Loucy (cell line): Measurements from ENCODE around the gene POLD1.

ENCODE experiments used
- H2AFZ ChIP-seq: fragments of 200-600 bp; sonication (generic); 2 replicates; pipeline ENCODE4 v1.6.0; 2016; ENCODE audit warnings: antibody characterized with exemption, mild to moderate bottlenecking, low read length, moderate library complexity
- H3F3A ChIP-seq: fragments of 200-600 bp; 2 replicates; pipeline ENCODE4 v1.6.0; 2016; ENCODE audit warnings: antibody characterized with exemption, low read depth, mild to moderate bottlenecking
- H3K27me3 ChIP-seq: fragments of 200-600 bp; sonication (generic); 2 replicates; pipeline ENCODE4 v1.6.1; 2014; ENCODE audit warnings: low read length, mild to moderate bottlenecking; ENCODE audit not compliant: insufficient read depth, poor library complexity, severe bottlenecking
- H3K36me3 ChIP-seq: fragments of 200-600 bp; sonication (generic); 2 replicates; pipeline ENCODE4 v1.6.1; 2016; ENCODE audit warnings: low read length; ENCODE audit not compliant: insufficient read depth
- H3K4me1 ChIP-seq: fragments of 200-600 bp; sonication (generic); 2 replicates; pipeline ENCODE4 v1.5.1; 2014; ENCODE audit warnings: low read length, mild to moderate bottlenecking; ENCODE audit not compliant: insufficient read depth, poor library complexity, severe bottlenecking
- H3K4me2 ChIP-seq: fragments of 200-600 bp; sonication (generic); 2 replicates; pipeline ENCODE4 v1.6.0; 2014; ENCODE audit warnings: antibody characterized with exemption, low read length, low read depth, mild to moderate bottlenecking; ENCODE audit not compliant: poor library complexity, severe bottlenecking
- H3K4me3 ChIP-seq: fragments of 200-600 bp; sonication (generic); 2 replicates; pipeline ENCODE4 v1.5.1; 2014; ENCODE audit warnings: low read length, mild to moderate bottlenecking, mixed read lengths; ENCODE audit not compliant: poor library complexity, severe bottlenecking
- H3K79me2 ChIP-seq: fragments of 200-600 bp; sonication (generic); 2 replicates; pipeline ENCODE4 v1.6.1; 2014; ENCODE audit warnings: low read length; ENCODE audit not compliant: insufficient read depth
- H3K9ac ChIP-seq: fragments of 200-600 bp; sonication (generic); 2 replicates; pipeline ENCODE4 v1.6.0; 2014; ENCODE audit warnings: mild to moderate bottlenecking, low read depth, low read length, moderate library complexity; ENCODE audit not compliant: poor library complexity, severe bottlenecking
- H3K9me2 ChIP-seq: fragments of 200-600 bp; sonication (generic); replicated peaks from 2 replicates; pipeline ENCODE4 v1.6.1; 2016; ENCODE audit warnings: low read depth, low read length, mixed read lengths
- H3K9me3 ChIP-seq: fragments of 200-600 bp; sonication (generic); 2 replicates; pipeline ENCODE4 v1.6.1; 2014; ENCODE audit warnings: mild to moderate bottlenecking, antibody characterized with exemption, low read length, low read depth; ENCODE audit not compliant: insufficient read depth
- H4K20me1 ChIP-seq: fragments of 200-600 bp; sonication (generic); 2 replicates; pipeline ENCODE4 v1.6.0; 2014; ENCODE audit warnings: antibody characterized with exemption, low read length, mild to moderate bottlenecking; ENCODE audit not compliant: insufficient read depth, poor library complexity, severe bottlenecking
- EZH2phosphoT487 ChIP-seq: fragments of 200-600 bp; IDR thresholded peaks from 2 replicates; pipeline ENCODE4 v1.6.1; 2018; ENCODE audit warnings: antibody characterized with exemption, mild to moderate bottlenecking, moderate library complexity, borderline replicate concordance
- TF ChIP-seq, protein P1 (sequence below): fragments of 200-600 bp; sonication (generic); conservative IDR thresholded peaks from 2 replicates; pipeline ENCODE4 v1.5.1; 2014; ENCODE audit warnings: mild to moderate bottlenecking, antibody characterized with exemption, low read length

Gene POLD1

DNA sequence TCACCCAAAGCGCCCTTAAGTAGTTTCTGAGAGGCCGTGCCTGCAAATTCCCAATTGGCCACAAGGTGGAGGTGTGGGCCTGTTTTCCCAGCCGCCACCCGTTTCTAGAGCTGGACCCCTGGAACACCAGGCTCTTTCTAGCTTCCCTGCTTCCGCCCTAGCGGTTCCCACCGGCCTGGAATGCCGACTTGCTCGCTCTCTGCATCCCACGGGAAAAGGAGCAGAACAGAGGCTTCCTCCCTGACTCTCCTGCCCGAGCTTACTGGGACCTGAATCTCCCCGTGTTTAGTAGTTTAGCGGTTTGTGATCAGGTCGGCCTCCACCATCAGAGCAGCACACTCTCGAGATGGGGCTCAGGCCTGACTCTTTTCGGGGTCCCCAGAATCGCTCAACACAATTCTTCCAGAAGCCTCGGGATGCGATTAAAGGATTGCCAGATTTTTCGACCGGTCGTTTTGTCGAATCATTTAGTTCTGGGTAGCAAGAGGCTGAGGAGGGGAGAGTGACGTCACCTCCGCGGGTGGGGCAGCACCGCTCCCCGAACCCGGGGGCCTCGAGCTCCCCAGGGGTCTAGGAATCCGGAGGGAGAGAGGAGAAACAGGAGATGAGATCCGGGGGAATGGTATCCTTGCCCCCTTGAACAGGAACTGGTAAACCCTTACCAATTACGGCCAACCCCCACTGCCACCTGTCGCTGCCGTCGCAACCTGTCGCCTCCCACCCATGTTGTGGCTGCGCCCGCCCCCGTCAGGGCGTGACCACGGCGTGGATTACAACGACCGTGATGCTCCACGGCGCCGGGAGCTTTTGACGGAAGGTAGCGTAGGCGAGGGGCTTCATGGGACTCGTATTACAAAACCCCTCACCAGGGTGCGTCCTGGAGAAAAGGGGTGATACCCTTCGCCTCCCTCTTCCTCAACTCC lies 26.7 kb upstream of the POLD1 start:
- Histone ChIP-seq H2AFZ (peak overlapping the region; percentile 65), H3K4me1 (no peaks in the 10 kb centered on the region), H3F3A (no peaks in the 10 kb centered on the region), H3K9me2 (no peaks in the 10 kb centered on the region), H3K79me2 (no peaks in the 10 kb centered on the region), H3K36me3 (no peaks in the 10 kb centered on the region), H3K4me2 (peak overlapping the region; percentile 16), H3K9me3 (no peaks in the 10 kb centered on the region), H3K9ac (no peak overlapping the region), H3K27me3 (no peaks in the 10 kb centered on the region), H3K4me3 (no peak overlapping the region), H4K20me1 (no peaks in the 10 kb centered on the region)
- TF ChIP-seq EZH2phosphoT487 = no peak
- TF ChIP-seq, protein P1, sequence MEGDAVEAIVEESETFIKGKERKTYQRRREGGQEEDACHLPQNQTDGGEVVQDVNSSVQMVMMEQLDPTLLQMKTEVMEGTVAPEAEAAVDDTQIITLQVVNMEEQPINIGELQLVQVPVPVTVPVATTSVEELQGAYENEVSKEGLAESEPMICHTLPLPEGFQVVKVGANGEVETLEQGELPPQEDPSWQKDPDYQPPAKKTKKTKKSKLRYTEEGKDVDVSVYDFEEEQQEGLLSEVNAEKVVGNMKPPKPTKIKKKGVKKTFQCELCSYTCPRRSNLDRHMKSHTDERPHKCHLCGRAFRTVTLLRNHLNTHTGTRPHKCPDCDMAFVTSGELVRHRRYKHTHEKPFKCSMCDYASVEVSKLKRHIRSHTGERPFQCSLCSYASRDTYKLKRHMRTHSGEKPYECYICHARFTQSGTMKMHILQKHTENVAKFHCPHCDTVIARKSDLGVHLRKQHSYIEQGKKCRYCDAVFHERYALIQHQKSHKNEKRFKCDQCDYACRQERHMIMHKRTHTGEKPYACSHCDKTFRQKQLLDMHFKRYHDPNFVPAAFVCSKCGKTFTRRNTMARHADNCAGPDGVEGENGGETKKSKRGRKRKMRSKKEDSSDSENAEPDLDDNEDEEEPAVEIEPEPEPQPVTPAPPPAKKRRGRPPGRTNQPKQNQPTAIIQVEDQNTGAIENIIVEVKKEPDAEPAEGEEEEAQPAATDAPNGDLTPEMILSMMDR = peak; percentile 84

DNA sequence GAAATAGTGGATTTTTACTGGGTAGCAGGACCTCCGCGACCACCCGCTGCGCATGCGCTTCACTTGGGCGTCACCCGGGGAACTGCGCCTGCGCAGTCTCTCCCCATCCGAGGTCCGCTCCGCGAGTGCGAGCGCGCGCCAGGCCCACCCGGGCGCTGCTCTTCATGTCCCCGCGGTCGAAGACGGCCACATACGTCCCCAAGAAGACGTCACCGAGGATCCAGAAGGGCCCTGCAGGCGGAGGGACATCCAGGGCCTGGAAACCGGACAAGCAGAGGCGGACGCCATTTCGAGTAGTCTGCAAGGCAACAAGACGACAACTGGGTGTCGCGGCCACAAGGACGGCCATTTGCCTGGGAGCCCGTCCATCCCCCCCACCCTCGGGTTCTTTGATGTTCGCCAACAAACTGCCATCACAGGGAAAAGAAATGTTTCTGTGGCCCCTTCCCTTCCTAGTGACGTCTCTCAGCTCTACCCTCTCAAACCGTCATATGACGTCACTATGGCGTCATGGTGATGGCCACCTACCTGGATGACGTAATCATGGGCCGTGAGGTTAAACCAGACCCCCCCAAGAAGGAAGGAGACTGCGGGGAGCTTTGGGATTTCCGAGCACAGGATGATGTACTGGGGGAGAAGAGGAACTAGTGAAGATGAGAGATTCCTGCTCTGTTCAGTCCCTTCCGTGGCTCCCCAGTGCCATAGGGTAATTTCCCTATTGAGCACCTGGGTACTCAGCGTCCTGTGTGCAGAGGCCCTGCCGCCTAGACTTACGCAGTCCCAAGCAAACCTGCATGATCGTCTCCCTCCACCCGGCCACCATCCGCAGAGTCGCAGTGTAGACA lies 25.4 kb upstream of the POLD1 start:
- Histone ChIP-seq H3K27me3 (no peaks in the 10 kb centered on the region), H3K4me3 (no peak overlapping the region), H2AFZ (no peak overlapping the region), H3K9me2 (no peaks in the 10 kb centered on the region), H3F3A (no peaks in the 10 kb centered on the region), H3K79me2 (no peaks in the 10 kb centered on the region), H3K4me1 (peaks cover 2% of the 10 kb centered on the region), H4K20me1 (no peaks in the 10 kb centered on the region), H3K36me3 (no peaks in the 10 kb centered on the region), H3K4me2 (no peak overlapping the region), H3K9ac (no peak overlapping the region), H3K9me3 (no peaks in the 10 kb centered on the region)
- TF ChIP-seq, protein P1 = no peak
- TF ChIP-seq EZH2phosphoT487 = no peak

DNA sequence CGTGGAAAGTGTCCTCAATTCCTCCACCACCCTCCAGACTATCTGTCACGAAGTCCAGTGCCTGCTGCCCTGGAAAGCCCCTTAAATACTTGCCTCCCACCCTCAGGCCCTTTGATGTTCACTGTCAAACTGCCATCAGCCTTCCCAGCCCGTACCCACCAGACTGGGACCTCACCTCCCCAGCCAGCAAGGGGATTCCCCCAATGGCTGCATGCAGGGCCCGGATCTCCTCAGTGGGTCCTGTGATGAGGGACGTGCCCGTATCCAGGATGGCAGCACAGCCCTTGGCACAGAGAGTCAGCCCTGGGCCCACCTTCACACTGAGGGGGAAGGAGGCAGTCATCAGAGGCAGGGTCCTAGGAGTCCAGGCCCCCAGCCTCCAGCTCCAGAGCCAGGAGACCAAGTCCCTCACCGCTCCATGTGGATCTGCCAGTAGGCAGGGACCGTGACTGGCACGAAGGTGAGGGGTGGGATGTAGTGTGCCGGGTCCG lies 24.8 kb upstream of the POLD1 start:
- no peak overlapping the region for H2AFZ ChIP-seq
- H3K36me3 ChIP-seq = no peaks in the 10 kb centered on the region
- H3K9ac ChIP-seq = no peak overlapping the region
- TF ChIP-seq, protein P1 = no peak
- TF ChIP-seq EZH2phosphoT487 = no peak
- no peaks in the 10 kb centered on the region for H3K79me2 ChIP-seq
- no peaks in the 10 kb centered on the region for H4K20me1 ChIP-seq
- H3K9me3 ChIP-seq = no peaks in the 10 kb centered on the region
- no peaks in the 10 kb centered on the region for H3K9me2 ChIP-seq
- H3K4me3 ChIP-seq = no peak overlapping the region
- H3F3A ChIP-seq = no peaks in the 10 kb centered on the region
- H3K4me2 ChIP-seq = no peak overlapping the region
- peaks cover 4% of the 10 kb centered on the region for H3K4me1 ChIP-seq
- no peaks in the 10 kb centered on the region for H3K27me3 ChIP-seq
